Prostate gland (tissue), 2 donors: ENCODE results near the gene SUPT3H. TPM values are rescaled to one million over a fixed set of nuclear protein-coding genes. Genes with fewer than 3 reads are reported as not detected.

Source experiments
- DNase-seq: peaks from one replicate; pipeline ENCODE4 v3.0.0-alpha.2; 2019; ENCODE audit warnings: low spot score
- H3K27ac ChIP-seq, 2 donors: fragments of 200-600 bp; sonication (generic); 2 replicates each; pipeline ENCODE4 v1.5.1; 2017 to 2019
- H3K27me3 ChIP-seq: fragments of 200-600 bp; sonication (generic); replicated peaks from 2 replicates; pipeline ENCODE4 v1.5.1; 2019; ENCODE audit not compliant: insufficient read depth
- H3K36me3 ChIP-seq, 2 donors: fragments of 200-600 bp; sonication (generic); 1 replicate in 1 of 2; 2 replicates in 1 of 2; pipeline versions ENCODE4 v1.5.1 to v1.8.1; 2017 to 2019
- H3K4me1 ChIP-seq: fragments of 200-600 bp; sonication (generic); replicated peaks from 2 replicates; pipeline ENCODE4 v1.5.1; 2019
- H3K4me3 ChIP-seq, 2 donors: fragments of 200-600 bp; sonication (generic); 2 replicates each; pipeline ENCODE4 v1.5.1; 2017 to 2019
- H3K9me3 ChIP-seq: fragments of 200-600 bp; sonication (generic); 2 replicates; pipeline ENCODE4 v1.5.1; 2017
- CTCF ChIP-seq, 4 experiments: fragments of 200-600 bp in 2 of 4; fragments of 450-650 bp in 2 of 4; sonication (generic) in 2 of 4; IDR thresholded peaks; 1 replicate in 3 of 4; 2 replicates in 1 of 4; pipeline ENCODE4 v1.5.1; 2016 to 2019; ENCODE audit warnings: antibody characterized with exemption in 4 of 4, mild to moderate bottlenecking in 2 of 4, moderate library complexity in 2 of 4
- POLR2A ChIP-seq: fragments of 450-650 bp; IDR thresholded peaks from one replicate; pipeline ENCODE4 v1.6.1; 2016; ENCODE audit warnings: antibody characterized with exemption, mild to moderate bottlenecking
- POLR2AphosphoS5 ChIP-seq: sonication (generic); formaldehyde crosslinking; IDR thresholded peaks from one replicate; pipeline ENCODE4 v1.6.1; 2017; ENCODE audit warnings: antibody characterized with exemption
- WGBS: methylation state at CpG from one replicate; pipeline ENCODE4 v1.1.5; 2018; 5-methylcytosine and 5-hydroxymethylcytosine counted together
- intact Hi-C: fragments of 100-400 bp; cut with DNase I; formaldehyde crosslinking; loops from one replicate; pipeline ENCODE4 v1.14.2; 2022
- total RNA-seq, 2 donors: library from RNA; depleted of rRNA; stranded (reverse); fragments of >200 nt; gene quantifications; one replicate each; pipeline ENCODE4 v1.1.0, GENCODE V29; 2016

Gene SUPT3H
- total RNA-seq, 2 donors from 2014 or later: 4.6 to 13.1 TPM

- no peaks in the 10 kb centered on the region for H3K36me3 ChIP-seq
- TF ChIP-seq POLR2A: no peak
- no peak for TF ChIP-seq POLR2AphosphoS5
- TF ChIP-seq CTCF (IDR thresholded peaks at IDR 0.05): no peak
- no peak for DNase-seq
- no peak overlapping the region for H3K27ac ChIP-seq
- no peaks in the 10 kb centered on the region for H3K9me3 ChIP-seq
- no peaks in the 10 kb centered on the region for H3K4me1 ChIP-seq
- intact Hi-C loops: no loop called here
- H3K4me3 ChIP-seq: no peak overlapping the region
- no peaks in the 10 kb centered on the region for H3K27me3 ChIP-seq
Measured at GRCh38 chr6:44931385-44931784, 446.3 kb downstream of the SUPT3H start.

GRCh38 chr6:44926556-44926955 lies 451.2 kb downstream of the SUPT3H start:
- Histone ChIP-seq H3K36me3 (no peaks in the 10 kb centered on the region), H3K4me3 (no peak overlapping the region), H3K27ac (no peak overlapping the region), H3K9me3 (no peaks in the 10 kb centered on the region), H3K27me3 (no peaks in the 10 kb centered on the region), H3K4me1 (no peaks in the 10 kb centered on the region)
- TF ChIP-seq POLR2A (no peak), CTCF (IDR thresholded peaks at IDR 0.05) (no peak), POLR2AphosphoS5 (no peak)
- no peak for DNase-seq
- WGBS: 65% methylated on average over 2 of the region's 2 CpGs
- intact Hi-C loops: no loop called here

GRCh38 chr6:44925100-44925739 lies 452.5 kb downstream of the SUPT3H start:
- intact Hi-C loops: no loop called here
- TF ChIP-seq POLR2A (no peak), CTCF (IDR thresholded peaks at IDR 0.05) (no peak), POLR2AphosphoS5 (no peak)
- no peaks in the 10 kb centered on the region for H3K9me3 ChIP-seq
- 10% methylated on average over 1 of the region's 1 CpG for WGBS
- H3K36me3 ChIP-seq: no peaks in the 10 kb centered on the region
- H3K4me1 ChIP-seq: no peaks in the 10 kb centered on the region
- no peaks in the 10 kb centered on the region for H3K27me3 ChIP-seq
- DNase-seq: no peak
- H3K27ac ChIP-seq: no peak overlapping the region
- no peak overlapping the region for H3K4me3 ChIP-seq

GRCh38 chr6:44923444-44923843 lies 454.3 kb downstream of the SUPT3H start:
- no peaks in the 10 kb centered on the region for H3K9me3 ChIP-seq
- no peak for DNase-seq
- intact Hi-C loops: no loop called here
- H3K4me3 ChIP-seq: no peak overlapping the region
- WGBS: 97% methylated on average over 1 of the region's 1 CpG
- H3K36me3 ChIP-seq: no peaks in the 10 kb centered on the region
- no peak overlapping the region for H3K27ac ChIP-seq
- H3K27me3 ChIP-seq: no peaks in the 10 kb centered on the region
- TF ChIP-seq POLR2A (no peak), POLR2AphosphoS5 (no peak), CTCF (IDR thresholded peaks at IDR 0.05) (no peak)
- H3K4me1 ChIP-seq: no peaks in the 10 kb centered on the region

- Histone ChIP-seq H3K36me3 (no peaks in the 10 kb centered on the region), H3K4me3 (no peak overlapping the region), H3K4me1 (no peaks in the 10 kb centered on the region), H3K9me3 (no peaks in the 10 kb centered on the region), H3K27me3 (no peaks in the 10 kb centered on the region), H3K27ac (no peak overlapping the region)
- 84% methylated on average over 3 of the region's 3 CpGs for WGBS
- no peak for TF ChIP-seq POLR2A
- no peak for TF ChIP-seq POLR2AphosphoS5
- TF ChIP-seq CTCF (IDR thresholded peaks at IDR 0.05): no peak
- intact Hi-C loops: no loop called here
- DNase-seq: no peak
Measured at GRCh38 chr6:44921798-44922197, 455.9 kb downstream of the SUPT3H start.
